CD4-positive, alpha-beta T cell (primary cell): ENCODE measurements around the gene GJA10. TPM values are rescaled to one million over a fixed set of nuclear protein-coding genes. Genes with fewer than 3 reads are reported as not detected.
A peak's percentile ranks its signal among the peaks of the same experiment; 100 is the strongest.

ENCODE experiments used
- ATAC-seq: fragments of 200-7000 bp; cut with Tn5 transposase; one replicate; pipeline ENCODE4 v1.10.0; 2022; ENCODE audit warnings: mild to moderate bottlenecking; ENCODE audit not compliant: poor library complexity
- CTCF ChIA-PET: fragments of 350-600 bp; sonication (Branson Sonifier 250); formaldehyde crosslinking; loops from one replicate; lab custom pipeline; 2021; ENCODE audit warnings: antibody characterized with exemption, inconsistent platforms; lab: Charles Lee
- POLR2A ChIA-PET: fragments of 350-600 bp; sonication (Branson Sonifier 250); formaldehyde crosslinking; loops from one replicate; lab custom pipeline; 2021; ENCODE audit warnings: antibody characterized with exemption, inconsistent platforms; lab: Charles Lee
- DNase-seq, 14 experiments: peaks; one replicate each; pipeline ENCODE4 v3.0.0-alpha.2; 2013 to 2020; ENCODE audit warnings: mixed read lengths in 2 of 14
- H3K27ac ChIP-seq, 2 donors: one replicate each; pipeline versions ENCODE4 v1.5.1 to v1.7.0; 2013; ENCODE audit warnings: low read length in 2 of 2, low read depth in 1 of 2, mild to moderate bottlenecking in 1 of 2
- H3K27me3 ChIP-seq, 2 experiments: 1 replicate in 1 of 2; 2 replicates in 1 of 2; pipeline versions ENCODE4 v1.6.1 to v1.7.0; 2013; ENCODE audit warnings: low read length in 2 of 2, control low read depth in 1 of 2, mild to moderate bottlenecking in 1 of 2, moderate library complexity in 1 of 2; ENCODE audit not compliant: insufficient read depth in 2 of 2, control insufficient read depth in 1 of 2
- H3K36me3 ChIP-seq: one replicate; pipeline ENCODE4 v1.6.1; 2013; ENCODE audit warnings: low read length, control low read depth; ENCODE audit not compliant: insufficient read depth
- H3K4me1 ChIP-seq: one replicate; pipeline ENCODE4 v1.6.1; 2013; ENCODE audit warnings: low read length, control low read depth; ENCODE audit not compliant: insufficient read depth
- H3K4me3 ChIP-seq: one replicate; pipeline ENCODE4 v1.5.1; 2013; ENCODE audit warnings: mild to moderate bottlenecking, low read length, moderate library complexity
- H3K9me3 ChIP-seq, 2 experiments: 1 replicate in 1 of 2; 2 replicates in 1 of 2; pipeline versions ENCODE4 v1.6.1 to v1.7.0; 2013; ENCODE audit warnings: low read length in 2 of 2, mild to moderate bottlenecking in 2 of 2, control low read depth in 1 of 2, moderate library complexity in 1 of 2; ENCODE audit not compliant: control insufficient read depth in 1 of 2, insufficient read depth in 1 of 2
- H3K27ac Mint-ChIP-seq: one replicate; pipeline ENCODE4 v1.8.0; 2020; ENCODE audit warnings: mixed read lengths
- H3K27me3 Mint-ChIP-seq: one replicate; pipeline ENCODE4 v1.8.0; 2021; ENCODE audit warnings: mixed read lengths
- H3K36me3 Mint-ChIP-seq: one replicate; pipeline ENCODE4 v1.8.0; 2021; ENCODE audit warnings: low read depth, mixed read lengths
- H3K4me1 Mint-ChIP-seq: one replicate; pipeline ENCODE4 v1.8.0; 2021; ENCODE audit warnings: low read depth, mixed read lengths
- H3K4me3 Mint-ChIP-seq: one replicate; pipeline ENCODE4 v1.8.0; 2020; ENCODE audit warnings: mild to moderate bottlenecking, mixed read lengths
- H3K9me3 Mint-ChIP-seq: one replicate; pipeline ENCODE4 v1.8.0; 2020; ENCODE audit warnings: mixed read lengths
- intact Hi-C, 2 experiments: fragments of 100-400 bp; cut with DNase I in 1 of 2; cut with micrococcal nuclease in 1 of 2; formaldehyde crosslinking; loops; one replicate each; pipeline versions ENCODE4 v1.15.1 to v1.9.0; 2023 to 2025; cut with DNase I, micrococcal nuclease
- total RNA-seq, 174 experiments: library from RNA in 2 of 174; stranded (reverse) in 2 of 174; gene quantifications; one replicate each; pipeline ENCODE4 v1.2.3 and lab custom pipeline; 2021 to 2026
- TF ChIP-seq, protein P1 (sequence below): fragments of 200-600 bp; IDR thresholded peaks from one replicate; pipeline ENCODE4 v1.8.0; 2022; ENCODE audit warnings: antibody characterized with exemption, mild to moderate bottlenecking

GJA10 gene
- total RNA-seq, 2 experiments from 2014 or later, result not detected

DNA sequence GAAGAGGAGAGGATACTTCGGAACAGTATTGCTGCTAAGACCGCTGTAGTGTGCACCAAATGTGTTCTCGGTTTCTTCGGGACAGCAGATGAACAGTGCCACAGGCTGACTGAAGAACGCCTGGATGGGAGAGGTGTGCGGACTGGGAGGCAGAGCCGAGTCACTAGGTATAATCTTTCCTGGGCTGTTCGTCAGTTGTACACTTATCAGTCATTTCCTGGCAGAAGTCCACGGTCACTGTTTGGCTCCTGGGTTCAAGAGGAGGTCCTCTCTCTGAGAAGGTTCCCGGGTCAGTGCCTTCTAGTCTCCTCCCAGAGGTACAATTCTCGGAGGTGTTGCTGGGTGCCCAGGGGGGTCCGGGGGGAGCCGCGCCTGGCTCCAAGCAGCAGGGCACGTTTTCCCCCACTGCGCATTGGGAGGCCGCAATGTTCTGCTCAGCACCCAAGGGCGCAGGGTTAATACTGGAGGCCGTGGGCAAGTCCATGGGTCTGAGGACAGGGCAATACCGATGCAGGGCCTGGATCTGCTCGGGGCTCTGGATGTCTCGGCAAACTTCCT lies 38.1 kb downstream of the GJA10 start:
- TF ChIP-seq, protein P1, sequence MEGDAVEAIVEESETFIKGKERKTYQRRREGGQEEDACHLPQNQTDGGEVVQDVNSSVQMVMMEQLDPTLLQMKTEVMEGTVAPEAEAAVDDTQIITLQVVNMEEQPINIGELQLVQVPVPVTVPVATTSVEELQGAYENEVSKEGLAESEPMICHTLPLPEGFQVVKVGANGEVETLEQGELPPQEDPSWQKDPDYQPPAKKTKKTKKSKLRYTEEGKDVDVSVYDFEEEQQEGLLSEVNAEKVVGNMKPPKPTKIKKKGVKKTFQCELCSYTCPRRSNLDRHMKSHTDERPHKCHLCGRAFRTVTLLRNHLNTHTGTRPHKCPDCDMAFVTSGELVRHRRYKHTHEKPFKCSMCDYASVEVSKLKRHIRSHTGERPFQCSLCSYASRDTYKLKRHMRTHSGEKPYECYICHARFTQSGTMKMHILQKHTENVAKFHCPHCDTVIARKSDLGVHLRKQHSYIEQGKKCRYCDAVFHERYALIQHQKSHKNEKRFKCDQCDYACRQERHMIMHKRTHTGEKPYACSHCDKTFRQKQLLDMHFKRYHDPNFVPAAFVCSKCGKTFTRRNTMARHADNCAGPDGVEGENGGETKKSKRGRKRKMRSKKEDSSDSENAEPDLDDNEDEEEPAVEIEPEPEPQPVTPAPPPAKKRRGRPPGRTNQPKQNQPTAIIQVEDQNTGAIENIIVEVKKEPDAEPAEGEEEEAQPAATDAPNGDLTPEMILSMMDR, result no peak
- Histone ChIP-seq H3K4me3 (no peak overlapping the region), H3K36me3 (peaks cover 60% of the 10 kb centered on the region), H3K9me3 (no peaks in the 10 kb centered on the region), H3K27ac (no peak overlapping the region), H3K27me3 (no peaks in the 10 kb centered on the region), H3K4me1 (peaks cover 4% of the 10 kb centered on the region)
- Mint-ChIP-seq H3K4me1 (peaks cover 39% of the 10 kb centered on the region), H3K27ac (no peak overlapping the region), H3K9me3 (no peaks in the 10 kb centered on the region), H3K27me3 (no peaks in the 10 kb centered on the region), H3K4me3 (no peak overlapping the region), H3K36me3 (peaks cover 93% of the 10 kb centered on the region)
- no peak for DNase-seq
- ChIA-PET POLR2A (no interaction called here), CTCF (no interaction called here)
- intact Hi-C loops, result no loop called here
- ATAC-seq, result no peak

- intact Hi-C loops, result no loop called here
- Mint-ChIP-seq H3K36me3 (peaks cover 90% of the 10 kb centered on the region), H3K9me3 (no peaks in the 10 kb centered on the region), H3K4me3 (no peak overlapping the region), H3K27me3 (no peaks in the 10 kb centered on the region), H3K27ac (no peak overlapping the region), H3K4me1 (peaks cover 19% of the 10 kb centered on the region)
- no peak overlapping the region for H3K4me3 ChIP-seq
- TF ChIP-seq, protein P1, result no peak
- H3K36me3 ChIP-seq, result peaks cover 61% of the 10 kb centered on the region
- H3K27ac ChIP-seq, result no peak overlapping the region
- H3K9me3 ChIP-seq, result no peaks in the 10 kb centered on the region
- ATAC-seq, result no peak
- CTCF ChIA-PET, result interaction anchor here (1.1 kb wide), 1 partner anchor 459 kb away, joined by 3 read pairs; no protein-coding TSS in a partner anchor
- POLR2A ChIA-PET, result no interaction called here
- H3K27me3 ChIP-seq, result no peaks in the 10 kb centered on the region
- DNase-seq, result no peak
- no peaks in the 10 kb centered on the region for H3K4me1 ChIP-seq
Observed at GRCh38 chr6:89934685-89935366, 40.6 kb downstream of the GJA10 start.

DNA sequence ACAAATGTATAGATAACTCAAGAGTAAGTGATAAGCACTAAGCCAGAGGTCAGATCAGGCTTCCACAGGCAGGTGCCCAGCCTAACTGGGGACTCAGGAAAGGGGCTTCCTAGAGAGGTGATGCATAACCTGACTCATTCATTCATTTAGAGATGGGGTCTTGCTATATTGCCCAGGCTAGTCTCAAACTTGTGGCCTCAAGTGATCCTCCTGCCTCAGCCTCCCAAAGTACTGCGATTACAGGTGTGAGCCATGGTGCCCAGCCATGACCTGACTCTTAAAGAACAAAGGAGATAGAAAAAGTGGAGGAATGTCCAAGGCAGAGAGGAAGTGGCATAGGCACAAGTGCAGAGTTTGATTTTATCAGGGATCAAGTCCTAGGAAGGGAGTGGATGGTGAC lies 41.9 kb downstream of the GJA10 start:
- Histone ChIP-seq H3K27ac (no peak overlapping the region), H3K36me3 (peaks cover 52% of the 10 kb centered on the region), H3K4me1 (peaks cover 8% of the 10 kb centered on the region), H3K4me3 (no peak overlapping the region), H3K9me3 (no peaks in the 10 kb centered on the region), H3K27me3 (no peaks in the 10 kb centered on the region)
- ChIA-PET POLR2A (no interaction called here), CTCF (no interaction called here)
- TF ChIP-seq, protein P1, result no peak
- Mint-ChIP-seq H3K4me1 (peaks cover 28% of the 10 kb centered on the region), H3K4me3 (no peak overlapping the region), H3K36me3 (peaks cover 88% of the 10 kb centered on the region), H3K27ac (peak overlapping the region; percentile 29), H3K27me3 (no peaks in the 10 kb centered on the region), H3K9me3 (no peaks in the 10 kb centered on the region)
- intact Hi-C loops, result no loop called here
- ATAC-seq, result no peak
- no peak for DNase-seq
